KMS-11 (cell line): ENCODE data around the gene CEP63.

ENCODE experiments used
- H2AFZ ChIP-seq: fragments of 200-600 bp; sonication (generic); 2 replicates; pipeline ENCODE4 v1.6.1; 2016; ENCODE audit warnings: antibody characterized with exemption, mixed run types, low read depth
- H3K27ac ChIP-seq: fragments of 200-600 bp; sonication (generic); 2 replicates; pipeline ENCODE4 v1.6.1; 2016; ENCODE audit warnings: mild to moderate bottlenecking, mixed run types
- H3K27me3 ChIP-seq: fragments of 200-600 bp; sonication (generic); 2 replicates; pipeline ENCODE4 v1.6.1; 2017; ENCODE audit warnings: mild to moderate bottlenecking, low read depth, mixed run types, moderate library complexity; ENCODE audit not compliant: insufficient read depth
- H3K36me3 ChIP-seq: fragments of 200-600 bp; sonication (generic); 2 replicates; pipeline ENCODE4 v1.6.1; 2017; ENCODE audit warnings: mild to moderate bottlenecking, mixed run types; ENCODE audit not compliant: insufficient read depth
- H3K4me1 ChIP-seq: fragments of 200-600 bp; sonication (generic); 2 replicates; pipeline ENCODE4 v1.6.1; 2016; ENCODE audit warnings: mild to moderate bottlenecking, low read depth, mixed run types; ENCODE audit not compliant: poor library complexity, severe bottlenecking
- H3K4me2 ChIP-seq: fragments of 200-600 bp; sonication (generic); 2 replicates; pipeline ENCODE4 v1.7.0; 2016; ENCODE audit warnings: mild to moderate bottlenecking, mixed run types
- H3K4me3 ChIP-seq: fragments of 200-600 bp; sonication (generic); IDR thresholded peaks from 2 replicates; pipeline ENCODE4 v1.6.1; 2017; ENCODE audit warnings: low read depth, low read length, mixed read lengths; ENCODE audit not compliant: insufficient read depth
- H3K79me2 ChIP-seq: fragments of 200-600 bp; sonication (generic); 2 replicates; pipeline ENCODE4 v1.6.1; 2016; ENCODE audit warnings: low read depth, mixed run types; ENCODE audit not compliant: insufficient read depth
- H3K9ac ChIP-seq: fragments of 200-600 bp; sonication (generic); 2 replicates; pipeline ENCODE4 v1.6.1; 2016; ENCODE audit warnings: mild to moderate bottlenecking, mixed run types
- H4K20me1 ChIP-seq: fragments of 200-600 bp; sonication (generic); 2 replicates; pipeline ENCODE4 v1.6.1; 2016; ENCODE audit warnings: mild to moderate bottlenecking, mixed run types; ENCODE audit not compliant: insufficient read depth
- CTCF ChIP-seq: fragments of 200-600 bp; sonication (generic); conservative IDR thresholded peaks from 2 replicates; pipeline ENCODE4 v1.6.1; 2017; ENCODE audit warnings: low read depth, mild to moderate bottlenecking, antibody characterized with exemption, low read length, moderate library complexity, mixed read lengths

Gene CEP63

GRCh38 chr3:134621854-134622253 lies 136.0 kb downstream of the CEP63 start:
- H3K9ac ChIP-seq, result no peak overlapping the region
- H3K27ac ChIP-seq, result peak overlapping the region; percentile 13; the same call in 1 of the 2 replicates
- H4K20me1 ChIP-seq, result no peaks in the 10 kb centered on the region
- no peak overlapping the region for H3K4me3 ChIP-seq
- peaks cover 13% of the 10 kb centered on the region for H3K4me1 ChIP-seq
- H3K27me3 ChIP-seq, result no peaks in the 10 kb centered on the region
- no peak overlapping the region for H2AFZ ChIP-seq
- peak overlapping the region; percentile 17; the same call in 1 of the 2 replicates for H3K4me2 ChIP-seq
- no peaks in the 10 kb centered on the region for H3K36me3 ChIP-seq
- no peak for TF ChIP-seq CTCF
- no peaks in the 10 kb centered on the region for H3K79me2 ChIP-seq

GRCh38 chr3:134622806-134623365 lies 137.0 kb downstream of the CEP63 start:
- H3K27me3 ChIP-seq, result no peaks in the 10 kb centered on the region
- no peak for TF ChIP-seq CTCF
- H3K4me1 ChIP-seq, result peaks cover 13% of the 10 kb centered on the region
- no peak overlapping the region for H3K4me2 ChIP-seq
- H3K9ac ChIP-seq, result no peak overlapping the region
- H3K27ac ChIP-seq, result no peak overlapping the region
- H2AFZ ChIP-seq, result no peak overlapping the region
- no peak overlapping the region for H3K4me3 ChIP-seq
- no peaks in the 10 kb centered on the region for H3K36me3 ChIP-seq
- no peaks in the 10 kb centered on the region for H3K79me2 ChIP-seq
- no peaks in the 10 kb centered on the region for H4K20me1 ChIP-seq

- no peak for TF ChIP-seq CTCF
- Histone ChIP-seq H3K27ac (no peak overlapping the region), H3K4me1 (peaks cover 13% of the 10 kb centered on the region)
Observed at GRCh38 chr3:134623615-134624245, 137.9 kb downstream of the CEP63 start.

More at GRCh38 chr3:134623615-134624245, 137.9 kb downstream of the CEP63 start:
- Histone ChIP-seq H4K20me1 (no peaks in the 10 kb centered on the region), H3K36me3 (no peaks in the 10 kb centered on the region), H3K27me3 (no peaks in the 10 kb centered on the region), H2AFZ (no peak overlapping the region), H3K4me3 (no peak overlapping the region), H3K9ac (no peak overlapping the region), H3K79me2 (no peaks in the 10 kb centered on the region), H3K4me2 (no peak overlapping the region)
